ENCODE data around the gene FAM227B.
"Not testable (repeated sequence)": the region's sequence is repeated elsewhere in the genome, so short reads cannot be mapped to it uniquely, and the experiment has no call there.

The FAM227B gene

GRCh38 chr15:49492151-49492550, 128.5 kb downstream of the FAM227B start:
- no peak for DNase-seq

- no peak for DNase-seq
These were observed 129.7 kb downstream of the FAM227B start for GRCh38 chr15:49490966-49491365.

GRCh38 chr15:49485401-49485800, 135.2 kb downstream of the FAM227B start:
- not testable (repeated sequence) for DNase-seq

- DNase-seq = not testable (repeated sequence)
These were observed 141.6 kb downstream of the FAM227B start for GRCh38 chr15:49478982-49479381.

- not testable (repeated sequence) for DNase-seq
These were observed 142.6 kb downstream of the FAM227B start for GRCh38 chr15:49478021-49478420.

GRCh38 chr15:49473031-49473430, 147.6 kb downstream of the FAM227B start:
- no peak for DNase-seq

- no peak for DNase-seq
These were observed 148.3 kb downstream of the FAM227B start for GRCh38 chr15:49472338-49472737.

- DNase-seq = no peak
These were observed 148.9 kb downstream of the FAM227B start for GRCh38 chr15:49471733-49472132.

- peak in 1 of 2 experiments; percentile 12 for DNase-seq
These were observed 149.4 kb downstream of the FAM227B start for GRCh38 chr15:49471248-49471647.

- no peak for DNase-seq
These were observed 152.2 kb downstream of the FAM227B start for GRCh38 chr15:49468481-49468839.

- DNase-seq = no peak
These were observed 152.7 kb downstream of the FAM227B start for GRCh38 chr15:49467746-49468480.

- no peak for DNase-seq
These were observed 154.5 kb downstream of the FAM227B start for GRCh38 chr15:49466119-49466518.

- DNase-seq = no peak
These were observed 156.1 kb downstream of the FAM227B start for GRCh38 chr15:49464522-49464921.

GRCh38 chr15:49462232-49462844, 158.3 kb downstream of the FAM227B start:
- no peak for DNase-seq

- DNase-seq = no peak
These were observed 160.1 kb downstream of the FAM227B start for GRCh38 chr15:49460411-49460941.

- DNase-seq = no peak
These were observed 162.5 kb downstream of the FAM227B start for GRCh38 chr15:49458145-49458544.

- DNase-seq = no peak
These were observed 164.5 kb downstream of the FAM227B start for GRCh38 chr15:49456166-49456565.

- no peak for DNase-seq
These were observed 168.0 kb downstream of the FAM227B start for GRCh38 chr15:49452595-49452994.

- no peak for DNase-seq
These were observed 178.8 kb downstream of the FAM227B start for GRCh38 chr15:49441816-49442215.

GRCh38 chr15:49441356-49441755, 179.3 kb downstream of the FAM227B start:
- no peak for DNase-seq

- DNase-seq = no peak
These were observed 180.8 kb downstream of the FAM227B start for GRCh38 chr15:49439678-49440395.

- DNase-seq = no peak
These were observed 181.5 kb downstream of the FAM227B start for GRCh38 chr15:49438962-49439631.

- DNase-seq = no peak
These were observed 183.9 kb downstream of the FAM227B start for GRCh38 chr15:49436751-49437150.
